Urinary bladder (tissue), 4 donors: ENCODE measurements around the gene LMO2. TPM values are rescaled to one million over a fixed set of nuclear protein-coding genes. Genes with fewer than 3 reads are reported as not detected.
A peak's percentile ranks its signal among the peaks of the same experiment; 100 is the strongest.
"Not testable (repeated sequence)": the region's sequence is repeated elsewhere in the genome, so short reads cannot be mapped to it uniquely, and the experiment has no call there.

ENCODE experiments used
- DNase-seq: peaks from one replicate; pipeline ENCODE4 v3.0.0-alpha.2; 2015; ENCODE audit errors: extremely low spot score
- H3K27ac ChIP-seq: one replicate; pipeline ENCODE4 v1.5.1; 2013; ENCODE audit warnings: low read depth, mild to moderate bottlenecking, moderate library complexity
- H3K36me3 ChIP-seq: one replicate; pipeline ENCODE4 v1.6.1; 2013; ENCODE audit warnings: mild to moderate bottlenecking, moderate library complexity; ENCODE audit not compliant: insufficient read depth
- H3K4me1 ChIP-seq: one replicate; pipeline ENCODE4 v1.6.1; 2013; ENCODE audit warnings: mild to moderate bottlenecking, moderate library complexity; ENCODE audit not compliant: insufficient read depth
- H3K4me3 ChIP-seq: one replicate; pipeline ENCODE4 v1.5.1; 2013; ENCODE audit warnings: low read depth, low read length
- whole genome bisulfite sequencing: extraction: QIAGEN DNeasy Blood & Tissue Kit; methylation state at CpG from one replicate; pipeline ENCODE4 v1.1.7; 2013; 5-methylcytosine and 5-hydroxymethylcytosine counted together
- polyA plus RNA-seq: library from polyadenylated mRNA; stranded (reverse); fragments of 200-250 nt; gene quantifications from one replicate; pipeline ENCODE4 v1.2.3, GENCODE V29; 2013
- total RNA-seq: library from RNA; depleted of rRNA; stranded (reverse); fragments of >200 nt; gene quantifications from one replicate; pipeline ENCODE4 v1.2.3, GENCODE V29; 2014
- donor health status: healthy with polysubstance abuse.
- donor health status: healthy.

The LMO2 gene
- total and polyA plus RNA-seq, 2 donors = 17.0 to 24.1 TPM

GRCh38 chr11:33828604-33829429 lies 63.1 kb downstream of the LMO2 start:
- no peak for DNase-seq
- Histone ChIP-seq H3K36me3 (no peaks in the 10 kb centered on the region), H3K4me3 (peak overlapping the region; percentile 23), H3K27ac (no peak overlapping the region), H3K4me1 (no peaks in the 10 kb centered on the region)
- 8% methylated on average over 56 of the region's 56 CpGs for WGBS

GRCh38 chr11:33827206-33827605 lies 64.7 kb downstream of the LMO2 start:
- DNase-seq = no peak
- no peaks in the 10 kb centered on the region for H3K36me3 ChIP-seq
- no peak overlapping the region for H3K4me3 ChIP-seq
- H3K4me1 ChIP-seq = no peaks in the 10 kb centered on the region
- H3K27ac ChIP-seq = no peak overlapping the region
- 88% methylated on average over 4 of the region's 4 CpGs for WGBS

GRCh38 chr11:33825854-33826560 lies 65.9 kb downstream of the LMO2 start:
- Histone ChIP-seq H3K36me3 (no peaks in the 10 kb centered on the region), H3K4me1 (no peaks in the 10 kb centered on the region), H3K4me3 (no peak overlapping the region), H3K27ac (no peak overlapping the region)
- no peak for DNase-seq
- 88% methylated on average over 3 of the region's 3 CpGs for WGBS

- H3K4me1 ChIP-seq, H3K27ac ChIP-seq, H3K4me3 ChIP-seq, H3K36me3 ChIP-seq, DNase-seq: not testable (repeated sequence)
- 54% methylated on average over 3 of the region's 3 CpGs for WGBS
Observed at GRCh38 chr11:33822981-33823380, 68.9 kb downstream of the LMO2 start.

- Histone ChIP-seq H3K4me3 (no peak overlapping the region), H3K27ac (no peak overlapping the region), H3K4me1 (no peaks in the 10 kb centered on the region), H3K36me3 (no peaks in the 10 kb centered on the region)
- 61% methylated on average over 16 of the region's 16 CpGs for WGBS
- no peak for DNase-seq
Observed at GRCh38 chr11:33819278-33820035, 72.4 kb downstream of the LMO2 start.

Other genes starting within 250 kb of the LMO2 start
- not detected for gene C11orf91, start 191.2 kb downstream of the LMO2 start, total RNA-seq
- not detected for gene C11orf91, start 191.2 kb downstream of the LMO2 start, polyA plus RNA-seq
- gene CD59, start 155.7 kb downstream of the LMO2 start, total RNA-seq = 143 TPM
- 464 TPM for gene CD59, start 155.7 kb downstream of the LMO2 start, polyA plus RNA-seq
- gene FBXO3, start 117.6 kb downstream of the LMO2 start, total RNA-seq = 64.8 TPM
- gene FBXO3, start 117.6 kb downstream of the LMO2 start, polyA plus RNA-seq = 39.7 TPM
- 288 TPM for gene CAPRIN1, start 159.7 kb upstream of the LMO2 start, total RNA-seq
- 71.4 TPM for gene CAPRIN1, start 159.7 kb upstream of the LMO2 start, polyA plus RNA-seq
- gene NAT10, start 213.6 kb upstream of the LMO2 start, total RNA-seq = 15.9 TPM
- 26.1 TPM for gene NAT10, start 213.6 kb upstream of the LMO2 start, polyA plus RNA-seq